H1 (cell line): ENCODE data around the gene GID8. TPM values are rescaled to one million over a fixed set of nuclear protein-coding genes. Genes with fewer than 3 reads are reported as not detected.
A peak's percentile ranks its signal among the peaks of the same experiment; 100 is the strongest.
"Not testable (repeated sequence)": the region's sequence is repeated elsewhere in the genome, so short reads cannot be mapped to it uniquely, and the experiment has no call there.

Experiments used
- CTCF ChIA-PET: fragments of 300-600 bp; sonication (Branson Sonifier 250); formaldehyde crosslinking; loops from one replicate; lab custom pipeline; 2021; ENCODE audit not compliant: partially characterized antibody; lab: Charles Lee
- POLR2A ChIA-PET: fragments of 300-600 bp; sonication (Branson Sonifier 250); formaldehyde crosslinking; loops from one replicate; lab custom pipeline; 2021; ENCODE audit warnings: inconsistent platforms; ENCODE audit not compliant: partially characterized antibody; lab: Charles Lee
- DNase-seq, 2 experiments: peaks; one replicate each; pipeline versions ENCODE4 v3.0.0 to v3.0.0-alpha.2; 2010 to 2022; ENCODE audit warnings: low spot score in 2 of 2, low read depth in 1 of 2, mixed read lengths in 1 of 2
- FAIRE-seq: peaks from 2 replicates; lab custom pipeline; 2011; peaks lifted over from hg19 to GRCh38; lab: Jason Lieb, UNC
- H2AFZ ChIP-seq: 2 replicates; pipeline ENCODE4 v1.8.1; 2012; ENCODE audit warnings: low read length, inconsistent platforms
- H2AK5ac ChIP-seq: 2 replicates; pipeline ENCODE4 v1.6.1; 2013; ENCODE audit warnings: low read depth, low read length
- H2BK120ac ChIP-seq: replicated peaks from 2 replicates; pipeline ENCODE3; 2013; ENCODE audit warnings: low read depth, low read length, inconsistent platforms
- H2BK12ac ChIP-seq: 2 replicates; pipeline ENCODE4 v1.6.1; 2013; ENCODE audit warnings: low read depth, low read length
- H2BK15ac ChIP-seq: 2 replicates; pipeline ENCODE4 v1.6.1; 2013; ENCODE audit warnings: low read length
- H2BK20ac ChIP-seq: 2 replicates; pipeline ENCODE4 v1.6.1; 2013; ENCODE audit warnings: low read length
- H2BK5ac ChIP-seq: 2 replicates; pipeline ENCODE4 v1.6.1; 2013; ENCODE audit warnings: low read depth, low read length
- H3K14ac ChIP-seq: 2 replicates; pipeline ENCODE4 v1.6.1; 2013; ENCODE audit warnings: inconsistent platforms; ENCODE audit not compliant: insufficient read length
- H3K18ac ChIP-seq: 2 replicates; pipeline ENCODE4 v1.6.1; 2013; ENCODE audit warnings: low read length; ENCODE audit errors: extremely low read depth
- H3K23ac ChIP-seq: 2 replicates; pipeline ENCODE4 v1.6.1; 2013; ENCODE audit warnings: inconsistent platforms; ENCODE audit not compliant: insufficient read length
- H3K23me2 ChIP-seq: 2 replicates; pipeline ENCODE4 v1.6.1; 2013; ENCODE audit warnings: low read depth, low read length
- H3K27ac ChIP-seq: 2 replicates; pipeline ENCODE4 v1.6.1; 2011; ENCODE audit warnings: low read depth, low read length, inconsistent platforms
- H3K27me3 ChIP-seq, 4 experiments: replicated peaks in 1 of 4; 1 replicate in 1 of 4; 2 replicates in 3 of 4; pipeline versions ENCODE4 v1.6.1 to v1.8.1; 2011 to 2013; ENCODE audit warnings: low read length in 3 of 4, mild to moderate bottlenecking in 3 of 4, inconsistent platforms in 2 of 4, mixed read lengths in 2 of 4, moderate library complexity in 1 of 4; ENCODE audit not compliant: control insufficient read depth in 3 of 4, insufficient read depth in 3 of 4; ENCODE audit errors: extremely low read depth in 1 of 4
- H3K36me3 ChIP-seq, 4 experiments: 2 replicates each; pipeline versions ENCODE4 v1.6.1 to v1.8.1; 2011 to 2013; ENCODE audit warnings: mild to moderate bottlenecking in 4 of 4, low read length in 3 of 4, moderate library complexity in 2 of 4, control low read depth in 1 of 4, inconsistent platforms in 1 of 4; ENCODE audit not compliant: insufficient read depth in 4 of 4, control insufficient read depth in 2 of 4
- H3K4ac ChIP-seq: replicated peaks from 2 replicates; pipeline ENCODE3; 2013; ENCODE audit warnings: low read length, low read depth, mixed read lengths, inconsistent platforms; ENCODE audit not compliant: insufficient read length
- H3K4me1 ChIP-seq, 4 experiments: replicated peaks in 1 of 4; 1 replicate in 1 of 4; 2 replicates in 3 of 4; pipeline versions ENCODE4 v1.6.1 to v1.8.1; 2011 to 2013; ENCODE audit warnings: low read length in 3 of 4, inconsistent platforms in 2 of 4, mixed read lengths in 1 of 4; ENCODE audit not compliant: insufficient read depth in 4 of 4, control insufficient read depth in 3 of 4
- H3K4me2 ChIP-seq, 2 experiments: 2 replicates each; pipeline versions ENCODE4 v1.6.1 to v1.8.1; 2011 to 2013; ENCODE audit warnings: low read depth in 2 of 2, low read length in 2 of 2, control low read depth in 1 of 2, inconsistent platforms in 1 of 2, mild to moderate bottlenecking in 1 of 2; ENCODE audit not compliant: insufficient read depth in 1 of 2
- H3K4me3 ChIP-seq, 4 experiments: fragments of 200-600, 300-600 bp in 1 of 4; sonication (generic), shearing (Covaris generic), sonication (Bioruptor Twin) in 1 of 4; 2 replicates each; pipeline versions ENCODE4 v1.5.1 to v1.8.1; 2011 to 2016; ENCODE audit warnings: low read length in 4 of 4, low read depth in 3 of 4, control low read depth in 2 of 4, inconsistent platforms in 2 of 4, mild to moderate bottlenecking in 2 of 4, mixed read lengths in 1 of 4, moderate library complexity in 1 of 4; ENCODE audit not compliant: insufficient read depth in 2 of 4; ENCODE audit errors: extremely low read depth in 1 of 4
- H3K56ac ChIP-seq: replicated peaks from 2 replicates; pipeline ENCODE3; 2013; ENCODE audit warnings: low read depth, mild to moderate bottlenecking, mixed read lengths, low read length, inconsistent platforms; ENCODE audit not compliant: insufficient read length
- H3K79me1 ChIP-seq: 2 replicates; pipeline ENCODE4 v1.6.1; 2013; ENCODE audit warnings: low read depth, low read length, control low read depth
- H3K79me2 ChIP-seq, 2 experiments: 2 replicates each; pipeline versions ENCODE4 v1.6.1 to v1.8.1; 2012 to 2013; ENCODE audit warnings: low read length in 2 of 2, mild to moderate bottlenecking in 2 of 2, inconsistent platforms in 1 of 2; ENCODE audit not compliant: insufficient read depth in 2 of 2, control insufficient read depth in 1 of 2
- H3K9ac ChIP-seq, 4 experiments: replicated peaks in 1 of 4; 1 replicate in 1 of 4; 2 replicates in 3 of 4; pipeline versions ENCODE4 v1.6.1 to v1.8.1; 2011 to 2013; ENCODE audit warnings: low read depth in 3 of 4, low read length in 3 of 4, control low read depth in 2 of 4, mild to moderate bottlenecking in 2 of 4, moderate library complexity in 2 of 4, inconsistent platforms in 1 of 4; ENCODE audit errors: extremely low read depth in 1 of 4
- H3K9me3 ChIP-seq, 2 experiments: 2 replicates each; pipeline versions ENCODE4 v1.6.1 to v1.8.1; 2012 to 2013; ENCODE audit warnings: mild to moderate bottlenecking in 2 of 2, moderate library complexity in 2 of 2, control low read depth in 1 of 2, inconsistent platforms in 1 of 2, low read depth in 1 of 2, low read length in 1 of 2, mixed read lengths in 1 of 2; ENCODE audit not compliant: insufficient read depth in 2 of 2
- H4K20me1 ChIP-seq, 2 experiments: replicated peaks in 1 of 2; 2 replicates each; pipeline versions ENCODE3 to v1.8.1; 2011 to 2013; ENCODE audit warnings: inconsistent platforms in 2 of 2, low read length in 2 of 2, mild to moderate bottlenecking in 1 of 2; ENCODE audit not compliant: insufficient read depth in 2 of 2, control insufficient read depth in 1 of 2
- H4K5ac ChIP-seq: 2 replicates; pipeline ENCODE4 v1.6.1; 2013; ENCODE audit warnings: low read length, low read depth, mixed read lengths, inconsistent platforms; ENCODE audit not compliant: insufficient read length
- H4K8ac ChIP-seq: 2 replicates; pipeline ENCODE4 v1.8.0; 2013; ENCODE audit warnings: mild to moderate bottlenecking, moderate library complexity, low read length, inconsistent platforms; ENCODE audit not compliant: insufficient read depth; ENCODE audit errors: extremely low read depth
- H4K91ac ChIP-seq: replicated peaks from 2 replicates; pipeline ENCODE3; 2013; ENCODE audit warnings: low read length, mixed read lengths, inconsistent platforms; ENCODE audit not compliant: insufficient read length
- WGBS, 2 experiments: shearing (Covaris generic) in 1 of 2; methylation state at CpG; one replicate each; pipeline versions ENCODE4 v1.1.6 to v1.1.7; 2013 to 2015; ENCODE audit warnings: low lambda C conversion rate in 2 of 2, mixed read lengths in 2 of 2, inconsistent platforms in 1 of 2, low coverage in 1 of 2, missing lambda C conversion rate in 1 of 2; ENCODE audit not compliant: insufficient replicate concordance in 2 of 2, insufficient coverage in 1 of 2, insufficient read length in 1 of 2; ENCODE audit errors: extremely low coverage in 1 of 2, missing lambda C conversion rate in 1 of 2; 5-methylcytosine and 5-hydroxymethylcytosine counted together
- polyA plus RNA-seq, 7 experiments: library from polyadenylated mRNA; depleted of rRNA in 3 of 7; stranded (reverse) in 5 of 7; unstranded in 2 of 7; fragments of >200 nt in 5 of 7; fragments of 200-250 nt in 2 of 7; gene quantifications; 1 replicate in 5 of 7; 2 replicates in 1 of 7; 4 replicates in 1 of 7; pipeline versions ENCODE4 v1.2.1 to v1.2.3, GENCODE V29; 2011 to 2013; ENCODE audit warnings: missing spikeins in 2 of 7, mixed read lengths in 2 of 7
- total RNA-seq: library from RNA; stranded (reverse); fragmentation: NEBNext Ultra II Directional; extraction: Animal tissue kit (Norgen Biotek cat#: 25700); gene quantifications from 2 replicates; pipeline ENCODE4 v1.2.1, GENCODE V29; 2021

Gene GID8
- total and polyA plus RNA-seq, 2 of the 8 experiments (the other 6 are each of a cell fraction or from before 2014, with no cell fraction given): 39.7 to 72.9 TPM

DNA sequence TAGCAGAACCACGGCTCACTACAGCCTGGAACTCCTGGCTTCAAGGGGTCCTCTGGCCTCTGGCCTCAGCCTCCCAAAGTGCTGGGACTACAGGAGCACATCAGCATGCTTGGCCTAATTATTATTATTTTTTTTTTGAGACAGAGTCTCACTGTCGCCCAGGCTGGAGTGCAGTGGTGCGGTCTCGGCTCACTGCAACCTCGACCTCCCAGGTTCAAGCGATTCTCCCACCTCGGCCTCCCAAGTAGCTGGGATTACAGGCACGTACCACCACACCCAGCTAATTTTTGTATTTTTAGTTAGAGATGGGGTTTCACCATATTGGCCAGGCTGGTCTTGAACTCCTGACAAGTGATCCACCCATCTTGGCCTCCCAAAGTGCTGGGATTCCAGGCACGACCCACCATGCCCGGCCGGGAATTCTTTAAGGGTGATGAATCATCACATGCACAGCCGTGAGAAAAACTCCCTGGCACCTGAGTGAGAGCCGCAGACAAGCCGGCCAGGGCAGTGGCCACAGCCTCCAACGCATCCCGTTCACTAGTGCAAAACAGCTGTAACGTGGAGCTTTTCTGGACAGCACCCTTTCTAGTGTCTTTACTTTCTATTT, 14.8 kb upstream of the GID8 start:
- Histone ChIP-seq H4K20me1 (peaks cover 44 to 52% of the 10 kb centered on the region in 2 experiments), H3K79me2 (peaks cover 71 to 96% of the 10 kb centered on the region in 2 experiments), H3K4me1 (peaks cover 15 to 42% (median 35%) of the 10 kb centered on the region in 4 experiments), H3K4me3 (peak overlapping the region in 1 of 4 experiments; percentile 99; a peak in 1 of 8 replicates), H3K23me2 (peaks cover 25% of the 10 kb centered on the region), H3K4me2 (peak overlapping the region in 1 of 2 experiments; percentile 96; a peak in 2 of 4 replicates)
- ChIA-PET POLR2A (interaction anchor here (3.0 to 20.3 kb wide), 4 partner anchors 11 to 32 kb away, joined by 9 to 363 read pairs (median 118); partner anchors contain the start of gene GID8), CTCF (interaction anchor here (1.0 to 2.5 kb wide), 4 partner anchors 12 to 29 kb away, joined by 3 to 7 read pairs (median 4); no protein-coding TSS in a partner anchor)
- not testable (repeated sequence) for H3K18ac ChIP-seq, H3K4ac ChIP-seq, H4K91ac ChIP-seq, H3K56ac ChIP-seq, H3K79me1 ChIP-seq, H2BK20ac ChIP-seq, H2AK5ac ChIP-seq, H3K36me3 ChIP-seq, H3K14ac ChIP-seq, H3K23ac ChIP-seq, DNase-seq, H3K27ac ChIP-seq, H3K9me3 ChIP-seq, H2AFZ ChIP-seq, H4K5ac ChIP-seq, H4K8ac ChIP-seq, H2BK120ac ChIP-seq, H2BK15ac ChIP-seq, H2BK12ac ChIP-seq, H3K9ac ChIP-seq, H3K27me3 ChIP-seq, H2BK5ac ChIP-seq, FAIRE-seq
- 85% methylated on average over 17 of the region's 17 CpGs; no CpG with 5 or more reads in 1 of the 2 experiments for WGBS, 2 experiments
